Heart right ventricle (tissue), 16 donors: ENCODE results near the gene CUL4A. TPM values are rescaled to one million over a fixed set of nuclear protein-coding genes. Genes with fewer than 3 reads are reported as not detected.

Source experiments
- ATAC-seq, 8 donors: fragments of 200-7000 bp; cut with Tn5 transposase; one replicate each; pipeline ENCODE4 v1.9.1; 2020; ENCODE audit warnings: mild to moderate bottlenecking in 8 of 8, moderate library complexity in 8 of 8, moderate number of reproducible peaks in 1 of 8
- DNase-seq, 2 donors: peaks; one replicate each; pipeline ENCODE4 v3.0.0-alpha.2; 2020
- H3K27ac ChIP-seq, 10 donors: fragments of 200-600 bp; sonication (generic) in 2 of 10; one replicate each; pipeline versions ENCODE4 v1.5.0 to v1.8.0; 2020 to 2022; ENCODE audit warnings: mild to moderate bottlenecking in 3 of 10
- H3K27me3 ChIP-seq, 7 donors: fragments of 200-600 bp; one replicate each; pipeline ENCODE4 v1.8.0; 2021 to 2022; ENCODE audit warnings: mild to moderate bottlenecking in 2 of 7
- H3K36me3 ChIP-seq, 9 donors: fragments of 200-600 bp; sonication (generic) in 1 of 9; one replicate each; pipeline versions ENCODE4 v1.5.0 to v1.8.0; 2020 to 2022; ENCODE audit warnings: mild to moderate bottlenecking in 2 of 9
- H3K4me1 ChIP-seq, 9 donors: fragments of 200-600 bp; sonication (generic) in 1 of 9; one replicate each; pipeline versions ENCODE4 v1.5.0 to v1.8.0; 2020 to 2022; ENCODE audit warnings: mild to moderate bottlenecking in 4 of 9
- H3K4me3 ChIP-seq, 10 donors: fragments of 200-600 bp; sonication (generic) in 2 of 10; one replicate each; pipeline versions ENCODE4 v1.5.0 to v1.8.0; 2020 to 2022; ENCODE audit warnings: mild to moderate bottlenecking in 7 of 10, moderate library complexity in 2 of 10
- H3K9me3 ChIP-seq, 11 donors: fragments of 200-600 bp in 10 of 11; sonication (generic) in 2 of 11; one replicate each; pipeline versions ENCODE4 v1.5.0 to v1.8.0; 2013 to 2022; ENCODE audit warnings: mild to moderate bottlenecking in 2 of 11, control low read depth in 1 of 11, moderate library complexity in 1 of 11
- CTCF ChIP-seq, 9 donors: fragments of 200-600 bp; sonication (generic) in 2 of 9; IDR thresholded peaks; one replicate each; pipeline versions ENCODE4 v1.5.0 to v1.8.0; 2021 to 2022; ENCODE audit warnings: antibody characterized with exemption in 9 of 9, mild to moderate bottlenecking in 5 of 9, moderate library complexity in 1 of 9
- WGBS, 2 donors: extraction: QIAGEN DNeasy Blood & Tissue Kit; methylation state at CpG; one replicate each; pipeline ENCODE4 v1.1.7; 2013; ENCODE audit warnings: inconsistent platforms in 1 of 2; 5-methylcytosine and 5-hydroxymethylcytosine counted together
- intact Hi-C, 10 donors: fragments of 100-400 bp; cut with DNase I; formaldehyde crosslinking; loops; one replicate each; pipeline versions ENCODE4 v1.11.1 to v1.14.2; 2022
- polyA plus RNA-seq, 2 donors: library from polyadenylated mRNA; stranded (reverse); fragments of 200-250 nt; gene quantifications; one replicate each; pipeline ENCODE4 v1.2.3, GENCODE V29; 2013
- total RNA-seq, 10 donors: library from RNA; stranded (reverse); fragmentation: NEBNext Ultra II Directional in 3 of 10; extraction: Animal tissue kit (Norgen Biotek cat#: 25700) in 3 of 10; gene quantifications; one replicate each; pipeline versions ENCODE4 v1.2.1 to v1.2.4, GENCODE V29; 2021 to 2023
- donor health status: Arrhythmogenic right ventricular cardiomyopathy.
- donor health status: ischemic (EF 13 %, LVEDD 7.1; RV severe dilation, severe dysfunction).
- donor health status: healthy with polysubstance abuse.
- donor health status: DM: no; HTN: yes; CAD: no.
- donor health status: DM: no; HTN: no; CAD: no.
- donor health status: ischemic (EF 25% LVEDD 6.9; RV normal size, moderate dysfunction).
- donor health status: ischemic (EF 25% LVEDD 5.7; RV mildly dilated, moderate dysfunction).
- donor health status: healthy.
- donor health status: DM: yes; HTN: yes; CAD: no.
- donor health status: Ischemic cardiomyopathy.
- donor health status: ischemic (EF 35%, LVEDD 5.7; RV mildly dilated, moderate dysfunction).
- donor health status: nonischemic (EF 11% LVEDD 7.7; RV severe dilation, severe dysfunction).
- donor health status: DM: yes; HTN: yes; CAD: no.
- donor health status: PGD.
- donor health status: ischemic (EF 29% LVEDD 5.4; RV normal size, mild dysfunction).
- donor health status: nonischemic (EF 23%, LVEDD 6.1; RV moderate dilation, normal function).

CUL4A gene
- total and polyA plus RNA-seq, 12 donors, result 35.8 to 141 (median 110) TPM

GRCh38 chr13:113229791-113230190 is 20.4 kb downstream of the CUL4A start:
- DNase-seq, result no peak
- peaks cover 0 to 97% (median 43%) of the 10 kb centered on the region in 9 donors for H3K36me3 ChIP-seq

DNA sequence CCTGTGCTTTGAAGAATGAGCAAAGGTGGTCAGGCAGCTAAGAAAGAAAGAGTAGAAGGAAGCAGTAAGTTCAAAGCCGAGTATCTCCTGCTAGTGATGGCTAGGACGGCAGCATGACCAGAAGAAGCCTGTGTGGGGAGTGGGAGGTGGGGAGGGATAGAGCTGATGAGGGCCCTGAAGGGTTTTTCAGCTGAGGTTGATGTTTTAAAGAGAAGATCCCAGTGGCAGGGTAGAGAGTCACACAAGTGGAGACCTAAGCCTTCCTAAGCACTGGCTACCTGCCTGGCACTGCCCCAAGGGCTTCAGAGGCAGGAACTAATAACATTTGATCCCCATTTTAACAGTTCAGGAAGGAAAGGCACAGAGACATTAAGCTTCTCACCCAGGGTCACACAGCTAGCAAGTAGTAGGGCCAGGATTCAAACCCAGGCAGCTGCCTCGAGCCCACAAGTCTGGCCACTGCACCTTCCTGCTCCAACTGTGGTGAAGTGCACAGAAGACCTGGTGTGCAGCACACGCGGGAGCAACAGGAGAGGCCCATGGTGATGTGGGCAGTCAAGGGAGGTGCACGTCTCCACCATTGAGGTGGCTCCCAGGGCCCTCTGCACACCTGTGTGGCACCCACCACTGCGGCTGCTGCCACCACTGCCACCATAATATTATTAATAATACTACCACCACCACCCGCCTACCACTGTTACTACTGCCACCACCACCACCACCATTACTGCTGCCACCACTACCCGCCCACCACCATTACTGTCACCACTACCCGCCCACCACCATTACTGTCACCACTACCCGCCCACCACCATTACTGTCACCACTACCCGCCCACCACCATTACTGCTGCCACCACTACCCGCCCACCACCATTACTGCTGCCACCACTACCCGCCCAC is 22.1 kb downstream of the CUL4A start:
- ATAC-seq (peak in 3 of 8 donors; percentile 11 to 28 (median 16)), DNase-seq (no peak)
- Histone ChIP-seq H3K27ac (no peak overlapping the region), H3K36me3 (peaks cover 0 to 97% (median 30%) of the 10 kb centered on the region in 9 donors), H3K27me3 (no peaks in the 10 kb centered on the region), H3K4me3 (no peak overlapping the region), H3K4me1 (peaks cover 0 to 4% (median 0%) of the 10 kb centered on the region in 9 donors), H3K9me3 (no peaks in the 10 kb centered on the region)
- TF ChIP-seq CTCF (IDR thresholded peaks at IDR 0.05), result no peak
- WGBS, 2 donors, result 79 to 81% methylated on average over 13 of the region's 14 CpGs
- intact Hi-C loops, result no loop called here

More at GRCh38 chr13:113229791-113230190, 20.4 kb downstream of the CUL4A start:
- intact Hi-C loops, result loop anchor here in 5 of 10 donors (5.0 to 10.0 kb wide), 2 partner anchors 192 to 195 kb away; no protein-coding TSS in a partner anchor
- no peaks in the 10 kb centered on the region for H3K9me3 ChIP-seq
- peaks cover 0 to 11% (median 0%) of the 10 kb centered on the region in 9 donors for H3K4me1 ChIP-seq
- no peak overlapping the region for H3K4me3 ChIP-seq
- H3K27me3 ChIP-seq, result no peaks in the 10 kb centered on the region
- no peak for ATAC-seq
- TF ChIP-seq CTCF (IDR thresholded peaks at IDR 0.05), result no peak
- H3K27ac ChIP-seq, result no peak overlapping the region
- WGBS, 2 donors, result 93 to 95% methylated on average over 20 of the region's 20 CpGs

DNA sequence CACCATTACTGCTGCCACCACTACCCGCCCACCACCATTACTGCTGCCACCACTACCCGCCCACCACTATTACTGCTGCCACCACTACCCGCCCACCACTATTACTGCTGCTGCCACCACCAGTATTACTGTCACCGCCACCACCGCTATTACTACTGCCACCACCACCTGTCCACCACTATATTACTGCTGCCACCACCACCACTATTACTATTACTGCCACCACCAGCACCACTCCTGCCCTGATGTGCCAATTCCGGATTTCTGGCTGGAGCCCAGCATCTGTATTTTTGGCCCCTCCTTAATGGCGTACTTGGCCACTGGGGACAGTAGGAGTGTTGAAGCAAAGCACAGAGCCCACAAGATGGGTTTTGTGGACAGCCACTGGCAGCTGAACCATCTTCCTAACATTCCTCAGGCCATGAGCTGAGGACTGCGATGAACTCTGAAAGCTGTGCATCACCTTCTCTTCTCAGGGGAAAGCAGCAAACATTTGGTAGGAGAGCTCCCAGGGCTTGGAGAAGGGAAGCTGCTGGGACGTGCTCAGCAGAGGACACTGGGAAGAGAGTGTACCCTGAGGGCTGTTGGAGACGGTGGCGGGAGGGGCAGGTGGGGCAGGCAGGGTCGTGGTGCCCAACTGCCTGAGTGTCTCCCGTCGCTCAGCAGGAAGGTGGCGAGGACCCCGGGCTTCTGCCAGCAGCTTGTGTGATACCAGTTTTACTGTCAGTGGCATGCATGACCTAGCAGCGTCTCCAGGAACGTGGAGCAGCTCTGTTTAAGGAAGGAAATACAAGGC is 23.0 kb downstream of the CUL4A start:
- Histone ChIP-seq H3K4me3 (no peak overlapping the region), H3K27me3 (no peaks in the 10 kb centered on the region), H3K36me3 (peaks cover 0 to 97% (median 25%) of the 10 kb centered on the region in 9 donors), H3K4me1 (peaks cover 0 to 4% (median 0%) of the 10 kb centered on the region in 9 donors), H3K27ac (peak overlapping the region in 1 of 10 donors; percentile 13), H3K9me3 (no peaks in the 10 kb centered on the region)
- no peak for TF ChIP-seq CTCF (IDR thresholded peaks at IDR 0.05)
- intact Hi-C loops, result no loop called here
- DNase-seq, result no peak
- 74 to 81% methylated on average over 16 to 17 of the region's 18 CpGs for WGBS, 2 donors
- ATAC-seq, result peak in 7 of 8 donors; percentile 34 to 76 (median 53)

DNA sequence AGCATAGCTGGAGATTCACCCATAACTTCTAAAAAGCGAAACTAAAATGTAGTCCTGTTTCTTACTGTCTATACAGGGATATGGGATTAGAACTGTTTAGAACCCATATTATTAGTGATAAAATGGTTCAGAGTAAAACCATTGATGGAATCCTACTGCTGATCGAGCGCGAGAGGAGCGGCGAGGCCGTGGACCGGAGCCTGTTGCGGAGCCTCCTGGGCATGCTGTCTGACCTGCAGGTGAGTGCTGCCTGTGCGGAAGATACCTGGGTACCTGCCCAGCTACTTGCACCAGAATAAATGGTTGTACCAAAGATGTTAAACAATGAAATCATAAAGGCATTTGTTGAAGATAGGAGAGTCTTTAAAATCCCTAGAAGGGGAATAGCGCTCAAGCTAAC is 23.7 kb downstream of the CUL4A start:
- Histone ChIP-seq H3K27ac (peak overlapping the region in 1 of 10 donors; percentile 13), H3K4me3 (no peak overlapping the region), H3K36me3 (peaks cover 0 to 97% (median 25%) of the 10 kb centered on the region in 9 donors), H3K9me3 (no peaks in the 10 kb centered on the region), H3K27me3 (no peaks in the 10 kb centered on the region), H3K4me1 (peaks cover 0 to 4% (median 0%) of the 10 kb centered on the region in 9 donors)
- intact Hi-C loops, result no loop called here
- no peak for DNase-seq
- TF ChIP-seq CTCF (IDR thresholded peaks at IDR 0.05), result no peak
- ATAC-seq, result no peak
- WGBS, 2 donors, result 98 to 99% methylated on average over 11 of the region's 11 CpGs
